Renal cortical epithelial cell (primary cell): ENCODE results near the gene NR2C2. TPM values are rescaled to one million over a fixed set of nuclear protein-coding genes. Genes with fewer than 3 reads are reported as not detected.

Source experiments
- DNase-seq: peaks from one replicate; pipeline ENCODE4 v3.0.0-alpha.2; 2011; ENCODE audit warnings: low read depth
- total RNA-seq: library from RNA; depleted of rRNA; stranded (reverse); fragments of >200 nt; gene quantifications from 2 replicates; pipeline ENCODE4 v1.2.3, GENCODE V29; 2014

The NR2C2 gene
- total RNA-seq, 1 donor from 2014 or later: 42.2 TPM

- DNase-seq: no peak
These were observed 116.4 kb downstream of the NR2C2 start for GRCh38 chr3:15063656-15064286.

- no peak for DNase-seq
These were observed 117.0 kb downstream of the NR2C2 start for GRCh38 chr3:15064299-15064834.

- DNase-seq: peak; percentile 83
These were observed 117.6 kb downstream of the NR2C2 start, which contains the start of gene MRPS25 for GRCh38 chr3:15064835-15065549. MRPS25 (minus strand) TSS chr3:15065315; CDS start chr3:15065194, 121 bp downstream.

- DNase-seq: no peak
These were observed 118.2 kb downstream of the NR2C2 start for GRCh38 chr3:15065550-15066007.

GRCh38 chr3:15066467-15066866, 119.1 kb downstream of the NR2C2 start:
- DNase-seq: no peak

GRCh38 chr3:15069441-15069840, 122.1 kb downstream of the NR2C2 start:
- no peak for DNase-seq

- DNase-seq: no peak
These were observed 124.3 kb downstream of the NR2C2 start for GRCh38 chr3:15071699-15072098.

- no peak for DNase-seq
These were observed 127.1 kb downstream of the NR2C2 start for GRCh38 chr3:15074500-15074899.

- no peak for DNase-seq
These were observed 131.7 kb downstream of the NR2C2 start for GRCh38 chr3:15079091-15079490.

- peak; percentile 90 for DNase-seq
These were observed 134.7 kb downstream of the NR2C2 start for GRCh38 chr3:15081960-15082664.

GRCh38 chr3:15083252-15083651, 135.9 kb downstream of the NR2C2 start:
- no peak for DNase-seq

GRCh38 chr3:15086263-15086662, 138.9 kb downstream of the NR2C2 start:
- no peak for DNase-seq

- DNase-seq: no peak
These were observed 139.3 kb downstream of the NR2C2 start for GRCh38 chr3:15086699-15087098.

- DNase-seq: no peak
These were observed 141.8 kb downstream of the NR2C2 start for GRCh38 chr3:15089201-15089600.

GRCh38 chr3:15091575-15091974, 144.2 kb downstream of the NR2C2 start:
- no peak for DNase-seq

GRCh38 chr3:15092686-15093085, 145.3 kb downstream of the NR2C2 start:
- no peak for DNase-seq

- DNase-seq: no peak
These were observed 146.9 kb downstream of the NR2C2 start for GRCh38 chr3:15094187-15094875.

- no peak for DNase-seq
These were observed 148.7 kb downstream of the NR2C2 start for GRCh38 chr3:15096046-15096445.

GRCh38 chr3:15097891-15098290, 150.5 kb downstream of the NR2C2 start:
- peak; percentile 65 for DNase-seq
